Measurements from ENCODE around the gene OR2F1.

The OR2F1 gene
- total RNA-seq = 0 reads per million in 2 donors

GRCh38 chr7:143954544-143954943 is at the start of gene OR2F1:
TSS of gene OR2F1 (plus strand) at chr7:143954844. CDS start at chr7:143959971, 5,127 bp downstream.
- DNase-seq = no peak

GRCh38 chr7:143905509-143905908 is 49.1 kb upstream of the OR2F1 start:
- no peak for DNase-seq

GRCh38 chr7:143906151-143906550 is 48.5 kb upstream of the OR2F1 start:
- DNase-seq = no peak

- DNase-seq = no peak
These were observed 47.7 kb upstream of the OR2F1 start for GRCh38 chr7:143906895-143907294.

- no peak for DNase-seq
These were observed 46.5 kb upstream of the OR2F1 start for GRCh38 chr7:143908120-143908519.

GRCh38 chr7:143909863-143910262 is 44.8 kb upstream of the OR2F1 start:
- DNase-seq = no peak

GRCh38 chr7:143910473-143911248 is 44.0 kb upstream of the OR2F1 start:
- DNase-seq = no peak

- no peak for DNase-seq
These were observed 40.6 kb upstream of the OR2F1 start for GRCh38 chr7:143913945-143914615.

- no peak for DNase-seq
These were observed 39.5 kb upstream of the OR2F1 start for GRCh38 chr7:143914938-143915652.

GRCh38 chr7:143924851-143925250 is 29.8 kb upstream of the OR2F1 start:
- no peak for DNase-seq

- DNase-seq = peak in 1 of 5 experiments; percentile 70
These were observed 25.3 kb upstream of the OR2F1 start for GRCh38 chr7:143929224-143929920.

GRCh38 chr7:143931739-143932138 is 22.9 kb upstream of the OR2F1 start:
- DNase-seq = peak in 1 of 5 experiments; percentile 60

- no peak for DNase-seq
These were observed 19.9 kb upstream of the OR2F1 start, which contains the start of gene OR2F2 for GRCh38 chr7:143934526-143935325. TSS of gene OR2F2 (plus strand) at chr7:143935233. CDS start at chr7:143935233, 0 bp downstream.

- no peak for DNase-seq
These were observed 18.3 kb upstream of the OR2F1 start for GRCh38 chr7:143936087-143937009.

GRCh38 chr7:143938379-143939243 is 16.0 kb upstream of the OR2F1 start:
- DNase-seq = no peak

GRCh38 chr7:143945423-143945822 is 9.2 kb upstream of the OR2F1 start:
- DNase-seq = no peak

- no peak for DNase-seq
These were observed 7.5 kb upstream of the OR2F1 start for GRCh38 chr7:143947111-143947510.

GRCh38 chr7:143948733-143949132 is 5.9 kb upstream of the OR2F1 start:
- DNase-seq = no peak

- no peak for DNase-seq
These were observed 1.2 kb upstream of the OR2F1 start for GRCh38 chr7:143953421-143953820.

GRCh38 chr7:143954135-143954534 is 509 bp upstream of the OR2F1 start:
- no peak for DNase-seq
